ENCODE data around the gene GALNT8.

The GALNT8 gene

GRCh38 chr12:4813741-4814140 is 93.5 kb downstream of the GALNT8 start:
- H3K4me3 ChIP-seq (ENCODE audit: low read depth, low read length) = no peak overlapping the region
- TF ChIP-seq, protein P1, sequence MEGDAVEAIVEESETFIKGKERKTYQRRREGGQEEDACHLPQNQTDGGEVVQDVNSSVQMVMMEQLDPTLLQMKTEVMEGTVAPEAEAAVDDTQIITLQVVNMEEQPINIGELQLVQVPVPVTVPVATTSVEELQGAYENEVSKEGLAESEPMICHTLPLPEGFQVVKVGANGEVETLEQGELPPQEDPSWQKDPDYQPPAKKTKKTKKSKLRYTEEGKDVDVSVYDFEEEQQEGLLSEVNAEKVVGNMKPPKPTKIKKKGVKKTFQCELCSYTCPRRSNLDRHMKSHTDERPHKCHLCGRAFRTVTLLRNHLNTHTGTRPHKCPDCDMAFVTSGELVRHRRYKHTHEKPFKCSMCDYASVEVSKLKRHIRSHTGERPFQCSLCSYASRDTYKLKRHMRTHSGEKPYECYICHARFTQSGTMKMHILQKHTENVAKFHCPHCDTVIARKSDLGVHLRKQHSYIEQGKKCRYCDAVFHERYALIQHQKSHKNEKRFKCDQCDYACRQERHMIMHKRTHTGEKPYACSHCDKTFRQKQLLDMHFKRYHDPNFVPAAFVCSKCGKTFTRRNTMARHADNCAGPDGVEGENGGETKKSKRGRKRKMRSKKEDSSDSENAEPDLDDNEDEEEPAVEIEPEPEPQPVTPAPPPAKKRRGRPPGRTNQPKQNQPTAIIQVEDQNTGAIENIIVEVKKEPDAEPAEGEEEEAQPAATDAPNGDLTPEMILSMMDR (IDR thresholded peaks at IDR 0.05; ENCODE audit: borderline replicate concordance, insufficient read depth, low read depth, low read length) = no peak

- TF ChIP-seq, protein P1 (IDR thresholded peaks at IDR 0.05; ENCODE audit: borderline replicate concordance, insufficient read depth, low read depth, low read length) = no peak
- H3K4me3 ChIP-seq (ENCODE audit: low read depth, low read length) = no peak overlapping the region
Observed at GRCh38 chr12:4814485-4814884, 94.3 kb downstream of the GALNT8 start.

DNA sequence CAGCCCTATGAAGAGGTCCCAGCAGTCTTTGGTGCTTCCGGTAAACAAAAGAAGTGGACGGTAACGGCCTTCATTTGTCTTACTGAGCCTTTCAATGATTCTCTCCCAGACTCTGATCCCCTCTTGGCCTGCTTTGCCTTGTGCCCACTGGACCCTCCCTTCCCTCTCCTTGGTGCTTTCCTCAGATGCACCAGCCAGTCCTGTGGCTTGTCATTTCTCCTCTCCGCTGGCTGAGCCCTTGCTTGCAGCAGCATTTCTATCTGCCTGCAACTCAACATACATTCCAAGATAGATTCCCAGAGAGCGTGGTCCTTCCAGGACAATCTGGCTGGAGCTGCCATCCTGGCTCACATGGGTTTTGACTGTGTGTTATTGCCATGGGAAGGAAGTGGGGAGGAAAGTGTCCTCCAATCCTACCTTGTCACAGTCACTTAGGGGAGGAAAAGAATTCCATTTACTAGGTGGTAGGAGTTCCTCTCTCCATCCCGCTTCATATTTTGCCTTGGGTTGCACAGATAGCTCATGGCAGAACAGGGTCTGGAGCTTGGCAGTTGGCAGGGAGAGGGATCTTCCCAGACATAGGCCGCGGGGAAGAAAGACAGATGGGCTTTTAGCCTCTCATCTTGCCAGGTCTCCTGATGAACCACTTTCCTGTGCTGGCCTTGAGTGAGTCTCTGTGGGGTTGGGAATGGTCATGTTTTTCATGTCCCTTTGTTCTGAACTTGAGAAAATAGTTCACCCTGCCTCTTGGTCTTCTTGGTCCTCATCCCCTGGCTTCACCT is 96.7 kb downstream of the GALNT8 start:
- TF ChIP-seq, protein P1 (IDR thresholded peaks at IDR 0.05; ENCODE audit: borderline replicate concordance, insufficient read depth, low read depth, low read length) = no peak
- no peak overlapping the region for H3K4me3 ChIP-seq (ENCODE audit: low read depth, low read length)

- TF ChIP-seq, protein P1 (IDR thresholded peaks at IDR 0.05; ENCODE audit: borderline replicate concordance, insufficient read depth, low read depth, low read length) = no peak
- no peak overlapping the region for H3K4me3 ChIP-seq (ENCODE audit: low read depth, low read length)
Observed at GRCh38 chr12:4817880-4818279, 97.7 kb downstream of the GALNT8 start.

DNA sequence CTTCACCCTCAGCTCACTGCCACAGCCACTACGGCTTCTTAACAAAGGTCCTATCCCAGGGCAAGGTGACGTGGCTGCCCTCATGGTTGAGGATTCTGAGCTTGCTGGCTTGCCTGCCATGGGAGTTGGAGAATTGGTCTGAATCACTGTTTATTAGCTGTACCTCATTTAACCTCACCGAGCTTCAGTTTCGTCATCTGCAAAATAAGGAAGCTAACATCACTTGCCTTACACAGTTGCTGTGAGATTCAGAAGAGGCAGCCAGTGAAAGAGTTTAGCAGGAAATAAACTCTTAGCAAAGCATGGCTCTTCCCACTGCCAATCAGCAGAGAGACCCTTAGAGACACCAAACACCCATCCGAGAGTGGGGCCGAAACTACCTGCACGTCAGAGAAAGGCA is 99.5 kb downstream of the GALNT8 start:
- H3K4me3 ChIP-seq (ENCODE audit: low read depth, low read length) = no peak overlapping the region
- TF ChIP-seq, protein P1 (IDR thresholded peaks at IDR 0.05; ENCODE audit: borderline replicate concordance, insufficient read depth, low read depth, low read length) = no peak

DNA sequence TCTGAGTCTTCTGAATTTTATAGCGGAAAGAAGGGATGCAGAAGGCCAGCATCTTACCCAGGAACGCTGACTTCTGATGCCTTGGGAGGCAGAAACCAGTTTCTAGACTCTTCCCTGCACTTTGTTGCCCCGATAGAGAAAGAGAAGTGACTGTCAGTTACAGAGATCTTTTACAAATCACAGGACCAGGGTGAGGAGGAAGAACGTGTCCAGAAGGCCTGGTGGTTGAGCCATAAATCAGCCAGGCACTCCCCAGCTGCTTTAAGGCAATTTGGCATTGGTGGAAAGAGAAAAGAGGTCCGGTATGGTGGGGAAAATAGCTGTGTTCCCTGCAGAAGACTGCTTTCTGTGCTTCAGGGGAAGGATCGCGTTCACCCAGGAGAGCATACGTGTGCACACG is 100.8 kb downstream of the GALNT8 start:
- TF ChIP-seq, protein P1 (IDR thresholded peaks at IDR 0.05; ENCODE audit: borderline replicate concordance, insufficient read depth, low read depth, low read length) = no peak

More for the DNA sequence above, 100.8 kb downstream of the GALNT8 start:
- H3K4me3 ChIP-seq (ENCODE audit: low read depth, low read length) = no peak overlapping the region

Measured in GM12875 (cell line).